Measurements from ENCODE around the gene STAT3.
A peak's percentile ranks its signal among the peaks of the same experiment; 100 is the strongest.
"Not testable (repeated sequence)": the region's sequence is repeated elsewhere in the genome, so short reads cannot be mapped to it uniquely, and the experiment has no call there.

The STAT3 gene

GRCh38 chr17:42408061-42408460 is 19.8 kb upstream of the STAT3 start:
- DNase-seq: no peak

DNA sequence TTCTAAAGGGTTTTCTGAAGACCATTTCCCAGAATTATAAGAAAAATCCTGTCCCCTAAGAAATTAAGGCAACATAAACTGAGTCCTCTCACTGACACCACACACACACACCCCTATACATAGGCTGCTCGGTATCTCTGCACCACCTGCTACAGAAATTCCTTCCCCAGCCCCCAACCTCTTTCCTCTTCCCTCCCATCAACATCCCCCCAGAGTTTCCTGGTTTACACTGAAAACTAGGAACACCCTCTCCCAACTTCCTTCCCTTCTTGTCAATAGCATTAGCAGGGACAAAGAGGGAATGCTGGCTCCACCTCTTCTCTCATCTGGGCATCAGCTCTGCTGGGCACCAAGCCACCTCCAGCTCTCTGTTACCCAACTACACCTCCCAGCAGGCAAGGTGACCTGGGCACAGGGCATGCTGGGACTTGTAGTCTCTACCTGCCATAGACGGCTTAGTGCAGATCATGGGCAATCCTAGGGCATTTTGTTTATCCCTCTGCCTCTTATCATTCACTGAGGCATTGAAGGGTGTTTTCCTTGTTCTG is 19.1 kb upstream of the STAT3 start:
- peak; percentile 37 to 52 for DNase-seq

GRCh38 chr17:42406615-42407288 is 18.5 kb upstream of the STAT3 start:
- DNase-seq: no peak

- peak; percentile 86 for DNase-seq
Measured at GRCh38 chr17:42405963-42406495, 17.8 kb upstream of the STAT3 start.

DNA sequence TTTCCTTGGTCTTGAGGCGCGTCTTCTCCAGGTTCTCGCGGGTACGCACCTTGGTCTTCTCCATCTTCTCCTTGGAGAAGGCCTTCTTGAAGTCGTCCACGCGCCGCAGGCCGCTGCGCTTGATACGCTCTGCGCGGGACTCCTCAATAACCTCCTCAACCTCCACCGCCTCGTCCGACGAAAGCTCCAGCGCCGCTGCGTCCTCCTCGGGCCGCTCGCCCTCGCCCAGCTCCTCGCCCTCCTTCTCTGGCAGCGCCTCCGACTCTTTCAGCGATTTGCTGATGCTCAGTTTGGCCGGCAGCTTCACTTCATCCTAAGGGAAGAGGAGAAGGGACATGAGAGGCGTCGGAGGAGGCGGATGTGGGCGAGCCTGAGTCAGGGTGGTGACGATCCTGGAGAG is 16.8 kb upstream of the STAT3 start:
- DNase-seq: no peak

DNA sequence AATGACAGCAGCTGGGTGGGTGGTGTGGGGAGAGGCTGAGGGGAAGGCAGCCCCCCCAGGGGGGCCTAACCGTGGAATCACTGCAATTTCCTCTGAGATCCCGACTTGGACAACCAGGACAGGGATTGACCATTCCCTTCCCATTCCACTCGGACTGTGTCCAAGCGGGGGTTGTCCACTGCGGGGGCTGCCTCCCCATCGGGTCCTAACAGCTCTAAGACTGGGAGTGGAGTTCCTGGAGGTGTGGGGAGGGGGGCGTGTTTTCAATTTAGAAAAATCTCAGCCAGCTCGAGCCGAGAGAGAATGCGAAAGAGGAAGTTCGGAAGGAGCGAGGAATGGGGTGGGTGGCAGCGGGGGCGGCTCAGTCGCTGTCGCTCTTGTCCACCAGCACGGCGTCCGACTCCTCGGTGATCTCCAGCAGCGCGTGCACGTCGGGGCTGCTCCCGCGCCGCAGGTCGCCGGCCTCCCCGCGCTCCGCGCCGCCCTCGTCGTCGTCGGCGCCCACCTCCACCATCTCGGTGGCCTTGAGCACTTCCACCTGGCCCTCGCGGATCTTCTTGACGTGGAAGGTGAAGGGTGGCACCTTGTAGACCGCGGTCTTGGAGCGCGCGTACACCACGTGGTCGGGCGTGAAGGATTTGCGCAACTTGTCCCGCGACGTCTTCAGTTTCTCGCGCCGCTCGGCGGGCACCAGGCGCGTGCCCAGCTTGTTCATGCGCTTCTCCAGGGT is 16.2 kb upstream of the STAT3 start:
- no peak for DNase-seq

- DNase-seq: peak; percentile 49 to 52
Measured at GRCh38 chr17:42403150-42403549, 14.9 kb upstream of the STAT3 start.

DNA sequence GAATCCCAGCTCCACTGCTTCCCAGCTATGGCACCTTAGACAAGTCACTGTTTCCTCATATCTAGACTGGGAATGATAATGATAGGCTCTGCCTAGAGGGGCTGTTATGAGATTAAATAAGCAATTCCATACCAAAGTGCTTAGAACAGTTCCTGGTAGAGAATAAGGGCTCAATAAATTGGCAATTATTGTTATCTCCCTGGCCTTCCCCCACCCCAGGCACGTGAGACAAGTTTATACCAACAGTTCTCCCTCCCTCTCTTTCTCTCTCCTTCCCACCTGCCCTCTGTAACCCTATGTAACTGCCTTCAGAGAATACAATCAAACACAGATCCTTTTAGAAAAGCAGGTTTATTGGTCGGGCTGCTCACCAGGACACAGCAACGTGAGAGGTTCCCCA is 13.9 kb upstream of the STAT3 start:
- DNase-seq: no peak

DNA sequence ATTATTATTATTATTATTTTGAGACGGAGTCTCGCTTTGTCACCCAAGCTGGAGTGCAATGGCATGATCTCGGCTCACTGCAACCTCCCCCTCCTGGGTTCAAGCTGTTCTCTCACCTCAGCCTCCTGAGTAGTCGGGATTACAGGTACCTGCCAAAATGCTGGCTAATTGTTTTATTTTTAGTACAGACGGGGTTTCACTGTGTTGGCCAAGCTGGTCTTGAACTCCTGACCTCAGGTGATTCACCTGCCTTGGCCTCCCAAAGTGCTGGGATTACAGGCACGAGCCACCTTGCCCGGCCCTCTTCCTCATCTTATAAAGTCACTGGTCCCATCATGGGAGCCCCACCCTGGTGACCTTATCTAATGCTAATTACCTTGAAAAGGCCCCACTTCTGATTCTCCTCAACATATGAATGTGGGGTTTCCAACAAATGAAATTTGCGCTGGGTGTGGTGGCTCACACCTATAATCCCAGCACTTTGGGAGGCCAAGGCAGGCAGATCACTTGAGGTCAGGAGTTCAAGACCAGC is 12.7 kb upstream of the STAT3 start:
- not testable (repeated sequence) for DNase-seq

DNA sequence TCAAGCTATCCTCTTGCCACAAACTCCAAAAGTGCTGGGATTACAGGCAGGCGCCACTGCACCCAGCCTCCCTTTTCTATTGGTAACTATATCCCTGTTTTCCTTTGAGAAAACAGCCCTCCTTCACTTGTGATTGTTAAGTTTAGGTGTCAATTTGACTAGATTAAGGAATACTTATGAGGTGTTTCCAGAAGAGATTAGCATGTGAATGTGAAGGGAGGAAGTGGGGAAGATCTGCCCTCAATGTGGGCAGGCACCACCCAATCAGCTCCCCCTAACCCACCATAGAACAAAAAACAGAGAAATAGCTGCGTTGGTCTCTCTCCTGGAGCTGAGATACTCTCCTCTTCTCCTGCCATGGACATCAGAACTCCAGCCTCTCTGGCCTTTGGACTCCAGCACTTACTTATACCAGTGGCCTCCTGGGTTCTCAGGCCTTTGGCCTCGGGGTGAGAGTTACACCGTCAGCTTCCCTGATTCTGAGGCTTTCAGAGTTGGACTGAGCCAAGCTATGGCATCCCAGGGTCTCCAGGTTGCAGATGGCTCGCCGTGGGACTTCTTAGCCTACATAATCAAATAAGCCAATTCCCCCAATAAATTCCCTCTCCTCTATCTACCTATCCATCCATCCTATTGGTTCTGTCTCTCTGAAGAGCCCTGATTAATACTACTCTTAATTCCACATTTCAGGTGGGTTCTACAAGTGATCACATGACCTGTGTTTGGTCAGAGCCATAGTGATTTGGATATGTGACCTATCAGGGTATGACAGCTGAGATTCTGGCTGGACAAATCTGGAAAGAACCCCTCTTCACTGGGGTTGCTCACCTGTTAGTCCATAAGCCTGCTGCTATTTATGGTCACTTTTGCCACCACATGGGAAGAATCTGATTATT is 12.0 kb upstream of the STAT3 start:
- DNase-seq: no peak

- DNase-seq: no peak
Measured at GRCh38 chr17:42399121-42399520, 10.9 kb upstream of the STAT3 start.

- not testable (repeated sequence) for DNase-seq
Measured at GRCh38 chr17:42395601-42396000, 7.4 kb upstream of the STAT3 start.

GRCh38 chr17:42394838-42395237 is 6.6 kb upstream of the STAT3 start:
- no peak for DNase-seq

DNA sequence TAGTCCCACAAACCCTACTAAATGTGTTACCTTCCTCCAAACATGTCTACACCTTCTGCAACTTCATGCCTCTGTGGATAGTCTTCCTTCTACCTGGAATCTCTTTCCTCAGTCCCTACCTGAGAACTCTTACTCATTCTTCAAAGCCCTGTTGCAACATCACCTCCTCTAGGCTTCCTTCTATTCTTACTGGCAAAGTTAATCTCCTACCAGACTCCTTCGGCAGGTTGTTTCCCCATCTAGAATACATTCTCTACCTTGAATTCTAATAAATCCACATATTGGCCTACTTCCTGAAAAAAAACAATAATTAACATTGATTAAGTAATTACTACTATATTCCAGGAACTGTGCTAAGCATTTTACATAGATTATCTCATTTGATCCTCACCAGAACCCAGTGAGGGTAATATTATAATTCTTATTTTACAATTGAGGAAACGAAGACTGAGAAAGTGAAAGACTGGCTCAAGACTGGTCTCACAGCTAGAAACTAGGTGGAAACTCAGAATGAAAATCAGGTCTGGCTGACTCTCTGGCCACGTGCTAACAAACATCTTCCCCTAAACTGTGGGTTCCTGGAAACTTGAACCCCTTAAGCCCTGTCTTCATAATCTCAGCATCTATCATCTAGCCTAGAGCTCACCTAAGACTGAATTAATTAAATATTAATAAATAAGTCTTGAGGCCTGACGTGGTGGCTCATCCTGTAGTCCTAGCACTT is 4.6 kb upstream of the STAT3 start:
- no peak for DNase-seq

GRCh38 chr17:42391439-42391838 is 3.2 kb upstream of the STAT3 start:
- not testable (repeated sequence) for DNase-seq

DNA sequence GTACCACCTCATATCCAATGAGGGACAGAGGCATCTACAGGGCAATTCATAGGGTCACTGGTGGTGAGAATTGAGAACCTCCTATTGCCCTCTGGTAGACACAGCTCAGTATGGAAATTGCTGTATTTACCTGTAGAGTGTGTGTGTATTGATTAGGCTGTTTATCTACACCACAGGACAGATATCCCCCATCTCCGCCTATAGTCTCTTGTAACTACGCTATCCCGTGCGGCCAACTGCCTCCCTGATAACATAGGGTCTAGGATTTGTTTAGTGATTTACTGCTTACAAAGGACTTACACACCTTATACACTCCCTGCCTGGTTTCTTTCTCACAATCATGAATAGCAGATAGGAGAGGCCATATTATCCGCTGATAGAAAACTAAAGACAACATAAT is 1.7 kb upstream of the STAT3 start:
- no peak for DNase-seq

DNA sequence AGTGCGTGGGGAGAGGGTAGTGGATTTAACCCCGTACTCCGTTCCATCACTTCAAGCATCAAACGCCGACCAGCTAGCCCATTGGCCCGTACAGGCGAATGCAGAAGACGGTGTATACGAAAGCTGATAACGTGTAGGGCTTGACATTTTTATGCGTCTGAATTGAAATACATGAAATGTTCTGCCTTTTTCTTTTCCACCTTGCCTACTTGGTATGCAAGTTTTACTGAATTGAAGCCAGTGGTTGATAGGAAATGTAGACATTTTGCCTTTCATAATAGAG is 834 bp upstream of the STAT3 start:
- no peak for DNase-seq

DNA sequence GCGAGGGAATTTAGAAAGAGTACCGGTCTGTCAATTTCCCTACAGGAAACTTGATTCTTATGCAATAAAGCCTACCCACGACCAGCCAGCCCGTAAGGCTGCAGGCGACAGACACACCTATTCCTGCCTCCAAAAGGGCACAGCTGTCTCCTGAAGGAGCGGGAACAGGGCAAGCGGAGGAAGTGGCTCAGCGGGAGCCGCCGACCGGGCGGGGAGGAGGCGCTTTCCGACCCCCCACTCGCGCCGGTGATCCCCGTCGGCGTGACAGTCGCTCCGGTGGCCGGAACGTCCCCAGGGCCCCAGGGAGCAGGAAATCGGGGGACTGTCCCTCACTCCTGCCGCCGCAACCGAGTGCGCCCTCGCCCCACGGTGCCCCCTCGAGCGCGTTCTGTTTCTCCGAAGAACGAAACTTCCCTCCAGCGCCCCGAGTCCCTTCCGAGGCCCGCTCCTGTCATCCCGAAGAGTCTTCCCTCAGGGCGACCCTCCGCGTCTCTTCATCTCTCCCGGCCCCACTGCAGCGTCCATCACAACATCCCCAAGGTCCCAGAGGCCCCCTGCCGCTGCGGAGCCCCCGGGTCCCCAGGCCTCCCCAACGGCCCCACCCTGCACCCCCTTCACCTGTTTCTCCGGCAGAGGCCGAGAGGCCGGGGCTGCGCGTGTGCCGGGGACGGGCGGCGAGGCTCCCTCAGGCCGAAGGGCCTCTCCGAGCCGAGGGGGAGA is 421 bp downstream of the STAT3 start:
- DNase-seq: no peak

DNA sequence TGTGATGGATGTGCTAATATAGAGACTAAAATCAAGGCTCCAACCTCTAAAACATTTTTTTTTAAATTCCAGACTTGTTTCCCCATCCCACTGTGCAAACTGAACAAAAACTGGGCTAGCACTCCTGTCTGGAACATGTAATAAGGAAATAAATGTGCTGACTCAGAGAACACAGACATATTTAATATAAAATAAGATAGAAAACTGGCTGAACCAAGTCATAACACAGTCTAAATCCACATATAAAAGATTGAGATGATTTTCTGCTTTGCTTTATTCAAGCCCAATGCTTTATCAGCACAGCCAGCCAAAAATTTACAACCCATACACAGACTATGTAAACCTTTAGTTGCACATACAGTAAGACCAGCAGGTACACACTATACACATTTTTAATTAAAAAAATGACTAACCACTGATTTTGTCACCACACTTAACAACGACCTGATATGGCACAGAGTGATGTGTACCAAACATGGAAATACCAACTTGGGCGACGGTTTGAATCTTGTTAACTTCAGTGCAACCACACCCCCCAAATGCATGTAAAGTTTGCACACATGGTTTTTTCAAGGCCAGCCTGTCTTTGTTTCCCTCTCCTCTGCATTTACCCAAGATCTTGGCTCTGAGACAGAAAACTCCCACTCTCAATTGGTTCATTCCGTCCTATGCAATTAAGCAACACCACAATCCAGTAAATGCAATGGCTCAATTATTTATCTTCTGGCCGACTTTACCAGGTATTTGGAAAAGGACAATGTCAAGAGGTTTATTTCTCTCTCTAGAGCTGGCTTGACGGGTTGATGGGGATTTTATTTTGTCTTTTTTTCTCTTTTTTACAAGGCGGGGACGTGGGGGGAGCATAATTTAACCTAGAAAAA is 1.2 kb downstream of the STAT3 start:
- DNase-seq: no peak

- DNase-seq: no peak
Measured at GRCh38 chr17:42381898-42382297, 6.3 kb downstream of the STAT3 start.

- DNase-seq: no peak
Measured at GRCh38 chr17:42380935-42381334, 7.3 kb downstream of the STAT3 start.

Data from stimulated activated CD4-positive, alpha-beta T cell treated with anti-CD3 and anti-CD28 coated beads, Interleukin-2, amount 100 ng/mL, for 48 hours (primary cell).